ENCODE results near the gene SUCLG2. TPM values are rescaled to one million over a fixed set of nuclear protein-coding genes. Genes with fewer than 3 reads are reported as not detected.

The SUCLG2 gene
- polyA plus RNA-seq, 1 donor (not counting 4 experiments of a cell fraction or from before 2014, with no cell fraction given) = 26.7 TPM

DNA sequence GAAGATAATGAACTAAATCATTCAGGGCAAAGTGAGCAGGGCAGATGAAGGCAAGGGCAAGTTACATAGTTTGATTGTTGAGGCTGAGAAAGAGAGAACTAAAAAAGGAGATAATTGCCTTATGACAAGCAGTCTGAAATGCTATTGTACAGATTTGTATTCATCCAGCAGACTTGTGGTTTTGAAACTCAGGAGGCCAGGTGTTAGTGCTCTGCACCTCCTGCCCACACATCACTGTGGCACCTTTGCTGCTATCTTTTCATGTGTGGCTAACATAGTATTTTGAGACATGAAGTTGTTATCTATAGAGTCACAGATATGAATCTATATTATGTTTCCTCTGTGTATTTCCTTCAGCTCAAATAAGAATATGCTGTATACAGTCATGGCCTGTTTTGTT lies 24.3 kb upstream of the SUCLG2 start:
- DNase-seq (ENCODE audit: low read depth, low spot score) (no peak), FAIRE-seq (no peak)
- H3K4me2 ChIP-seq (ENCODE audit: control insufficient read depth, extremely low read depth, insufficient read depth, low read depth, low read length) = no peak overlapping the region
- dilution Hi-C loops (cut with MboI; ENCODE audit: extremely low pct_ligation_motif_present, low sequenced_read_pairs) = no loop called here
- no peak overlapping the region for H3K9ac ChIP-seq (ENCODE audit: control insufficient read depth, extremely low read depth, insufficient read depth, low read length)
- no peaks in the 10 kb centered on the region for H3K9me3 ChIP-seq (ENCODE audit: control insufficient read depth, low read depth, low read length)
- no peaks in the 10 kb centered on the region for H3K36me3 ChIP-seq (ENCODE audit: control insufficient read depth in 2 of 2, extremely low read depth in 1 of 2, insufficient read depth in 2 of 2, low read length in 2 of 2)
- H3K27ac ChIP-seq (ENCODE audit: control insufficient read depth, insufficient read depth, low read length) = no peak overlapping the region
- no peak overlapping the region for H3K4me3 ChIP-seq (ENCODE audit: control insufficient read depth in 2 of 3, extremely low read depth in 1 of 3, insufficient read depth in 2 of 3, low read depth in 1 of 3, low read length in 3 of 3)
- H3K27me3 ChIP-seq (ENCODE audit: control insufficient read depth, extremely low read depth, insufficient read depth, low read length) = no peaks in the 10 kb centered on the region
- no peaks in the 10 kb centered on the region for H3K4me1 ChIP-seq (ENCODE audit: control insufficient read depth, extremely low read depth, insufficient read depth, low read length)
- no peaks in the 10 kb centered on the region for H3K79me2 ChIP-seq (ENCODE audit: control insufficient read depth, insufficient read depth, low read length)
- no peaks in the 10 kb centered on the region for H4K20me1 ChIP-seq (ENCODE audit: control insufficient read depth, extremely low read depth, insufficient read depth, low read length)
- no peak overlapping the region for H2AFZ ChIP-seq (ENCODE audit: control insufficient read depth, low read length)
- H3K9me1 ChIP-seq (ENCODE audit: control insufficient read depth, extremely low read depth, insufficient read depth, low read length) = no peaks in the 10 kb centered on the region
- TF ChIP-seq CTCF (optimal IDR thresholded peaks at IDR 0.05 in 1 of 3, IDR thresholded peaks at IDR 0.05 in 1 of 3, conservative IDR thresholded peaks at IDR 0.05 in 1 of 3; ENCODE audit: extremely low read depth in 1 of 3, insufficient read depth in 2 of 3, low read length in 3 of 3) = no peak
- TF ChIP-seq EZH2 (IDR thresholded peaks at IDR 0.05; ENCODE audit: low read length) = no peak

GRCh38 chr3:67674055-67674454 lies 19.6 kb upstream of the SUCLG2 start:
- Histone ChIP-seq H3K4me3 (ENCODE audit: control insufficient read depth in 2 of 3, extremely low read depth in 1 of 3, insufficient read depth in 2 of 3, low read depth in 1 of 3, low read length in 3 of 3) (no peak overlapping the region), H3K27me3 (ENCODE audit: control insufficient read depth, extremely low read depth, insufficient read depth, low read length) (no peaks in the 10 kb centered on the region), H3K9me3 (ENCODE audit: control insufficient read depth, low read depth, low read length) (no peaks in the 10 kb centered on the region), H3K4me2 (ENCODE audit: control insufficient read depth, extremely low read depth, insufficient read depth, low read depth, low read length) (no peak overlapping the region), H3K27ac (ENCODE audit: control insufficient read depth, insufficient read depth, low read length) (no peak overlapping the region), H3K9ac (ENCODE audit: control insufficient read depth, extremely low read depth, insufficient read depth, low read length) (no peak overlapping the region), H3K36me3 (ENCODE audit: control insufficient read depth in 2 of 2, extremely low read depth in 1 of 2, insufficient read depth in 2 of 2, low read length in 2 of 2) (no peaks in the 10 kb centered on the region), H3K9me1 (ENCODE audit: control insufficient read depth, extremely low read depth, insufficient read depth, low read length) (no peaks in the 10 kb centered on the region), H3K4me1 (ENCODE audit: control insufficient read depth, extremely low read depth, insufficient read depth, low read length) (no peaks in the 10 kb centered on the region), H3K79me2 (ENCODE audit: control insufficient read depth, insufficient read depth, low read length) (no peaks in the 10 kb centered on the region), H4K20me1 (ENCODE audit: control insufficient read depth, extremely low read depth, insufficient read depth, low read length) (no peaks in the 10 kb centered on the region), H2AFZ (ENCODE audit: control insufficient read depth, low read length) (no peak overlapping the region)
- dilution Hi-C loops (cut with MboI; ENCODE audit: extremely low pct_ligation_motif_present, low sequenced_read_pairs) = no loop called here
- no peak for FAIRE-seq
- no peak for DNase-seq (ENCODE audit: low read depth, low spot score)
- TF ChIP-seq CTCF (optimal IDR thresholded peaks at IDR 0.05 in 1 of 3, IDR thresholded peaks at IDR 0.05 in 1 of 3, conservative IDR thresholded peaks at IDR 0.05 in 1 of 3; ENCODE audit: extremely low read depth in 1 of 3, insufficient read depth in 2 of 3, low read length in 3 of 3) (no peak), EZH2 (IDR thresholded peaks at IDR 0.05; ENCODE audit: low read length) (no peak)
